ENCODE results near the gene DECR2.
"Not testable (repeated sequence)": the region's sequence is repeated elsewhere in the genome, so short reads cannot be mapped to it uniquely, and the experiment has no call there.

DECR2 gene

DNA sequence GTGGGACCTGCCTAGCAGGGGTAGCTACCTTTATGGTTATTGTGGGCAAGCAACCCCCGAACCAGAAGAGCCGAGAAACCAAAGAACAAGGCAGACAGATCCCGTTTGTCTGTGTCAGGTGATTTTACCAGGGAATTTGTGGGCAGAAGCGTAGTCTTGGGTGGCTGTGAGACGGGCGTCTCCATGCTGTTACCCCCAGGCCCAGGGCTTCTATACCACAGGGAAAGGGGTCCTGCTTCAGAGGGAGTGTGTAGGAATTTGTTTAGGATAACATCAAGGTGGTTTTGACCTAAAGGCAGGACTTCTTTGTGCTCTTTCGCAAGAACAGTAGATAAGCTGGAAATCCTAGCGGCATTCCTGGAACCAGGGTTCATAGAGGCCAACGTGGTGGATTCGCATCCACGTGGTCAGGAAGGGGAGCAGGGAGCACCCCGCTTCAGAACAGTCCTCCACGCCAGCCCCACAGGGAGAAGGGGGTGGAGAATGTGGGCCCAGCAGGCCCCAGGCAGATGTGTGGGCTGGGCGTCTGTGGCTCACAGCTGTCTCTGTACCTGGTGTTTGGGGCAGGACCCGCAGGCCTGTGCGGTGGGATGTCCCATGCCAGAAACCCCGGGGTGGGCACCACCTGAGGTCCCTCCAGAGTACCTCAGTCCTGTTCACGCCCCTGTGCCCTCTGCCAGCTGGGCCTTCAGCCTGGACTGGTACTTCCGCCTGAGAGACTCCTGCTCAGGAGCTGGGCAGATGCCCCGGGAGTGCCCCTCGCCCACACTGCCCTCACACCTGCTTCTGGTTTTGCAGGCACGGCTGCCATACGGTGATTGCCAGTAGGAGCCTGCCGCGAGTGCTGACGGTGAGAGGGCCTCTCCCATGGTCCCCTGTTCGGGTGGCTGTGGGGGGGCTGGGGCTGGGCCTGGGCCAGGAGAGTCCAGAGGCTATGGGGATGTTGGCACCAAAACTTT, 4.1 kb downstream of the DECR2 start:
- TF ChIP-seq, protein P1, sequence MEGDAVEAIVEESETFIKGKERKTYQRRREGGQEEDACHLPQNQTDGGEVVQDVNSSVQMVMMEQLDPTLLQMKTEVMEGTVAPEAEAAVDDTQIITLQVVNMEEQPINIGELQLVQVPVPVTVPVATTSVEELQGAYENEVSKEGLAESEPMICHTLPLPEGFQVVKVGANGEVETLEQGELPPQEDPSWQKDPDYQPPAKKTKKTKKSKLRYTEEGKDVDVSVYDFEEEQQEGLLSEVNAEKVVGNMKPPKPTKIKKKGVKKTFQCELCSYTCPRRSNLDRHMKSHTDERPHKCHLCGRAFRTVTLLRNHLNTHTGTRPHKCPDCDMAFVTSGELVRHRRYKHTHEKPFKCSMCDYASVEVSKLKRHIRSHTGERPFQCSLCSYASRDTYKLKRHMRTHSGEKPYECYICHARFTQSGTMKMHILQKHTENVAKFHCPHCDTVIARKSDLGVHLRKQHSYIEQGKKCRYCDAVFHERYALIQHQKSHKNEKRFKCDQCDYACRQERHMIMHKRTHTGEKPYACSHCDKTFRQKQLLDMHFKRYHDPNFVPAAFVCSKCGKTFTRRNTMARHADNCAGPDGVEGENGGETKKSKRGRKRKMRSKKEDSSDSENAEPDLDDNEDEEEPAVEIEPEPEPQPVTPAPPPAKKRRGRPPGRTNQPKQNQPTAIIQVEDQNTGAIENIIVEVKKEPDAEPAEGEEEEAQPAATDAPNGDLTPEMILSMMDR (IDR thresholded peaks at IDR 0.05; ENCODE audit: low read depth, low read length): no peak
- DNase-seq (ENCODE audit: low read depth, low spot score): no peak
- no peak overlapping the region for H3K4me3 ChIP-seq (ENCODE audit: low read depth, low read length)
- in situ Hi-C loops (cut with HindIII; ENCODE audit: low sequenced_read_pairs): no loop called here

DNA sequence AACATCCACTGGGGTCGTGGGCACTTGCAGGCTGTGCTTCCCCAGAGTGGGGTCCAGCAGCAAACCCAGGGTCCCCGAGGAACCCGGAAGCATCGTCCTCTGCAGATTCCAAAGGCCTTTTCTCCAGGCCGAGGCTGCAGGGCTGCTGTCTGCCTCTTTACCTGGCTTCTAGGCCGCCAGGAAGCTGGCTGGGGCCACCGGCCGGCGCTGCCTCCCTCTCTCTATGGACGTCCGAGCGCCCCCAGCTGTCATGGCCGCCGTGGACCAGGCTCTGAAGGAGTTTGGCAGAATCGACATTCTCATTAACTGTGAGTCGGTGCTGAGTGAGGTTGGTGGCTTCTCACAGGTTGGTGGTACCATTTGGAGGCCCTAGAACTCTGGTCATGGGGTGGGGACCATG, 5.6 kb downstream of the DECR2 start:
- in situ Hi-C loops (cut with HindIII; ENCODE audit: low sequenced_read_pairs): no loop called here
- no peak overlapping the region for H3K4me3 ChIP-seq (ENCODE audit: low read depth, low read length)
- DNase-seq (ENCODE audit: low read depth, low spot score): no peak
- TF ChIP-seq, protein P1 (IDR thresholded peaks at IDR 0.05; ENCODE audit: low read depth, low read length): no peak

DNA sequence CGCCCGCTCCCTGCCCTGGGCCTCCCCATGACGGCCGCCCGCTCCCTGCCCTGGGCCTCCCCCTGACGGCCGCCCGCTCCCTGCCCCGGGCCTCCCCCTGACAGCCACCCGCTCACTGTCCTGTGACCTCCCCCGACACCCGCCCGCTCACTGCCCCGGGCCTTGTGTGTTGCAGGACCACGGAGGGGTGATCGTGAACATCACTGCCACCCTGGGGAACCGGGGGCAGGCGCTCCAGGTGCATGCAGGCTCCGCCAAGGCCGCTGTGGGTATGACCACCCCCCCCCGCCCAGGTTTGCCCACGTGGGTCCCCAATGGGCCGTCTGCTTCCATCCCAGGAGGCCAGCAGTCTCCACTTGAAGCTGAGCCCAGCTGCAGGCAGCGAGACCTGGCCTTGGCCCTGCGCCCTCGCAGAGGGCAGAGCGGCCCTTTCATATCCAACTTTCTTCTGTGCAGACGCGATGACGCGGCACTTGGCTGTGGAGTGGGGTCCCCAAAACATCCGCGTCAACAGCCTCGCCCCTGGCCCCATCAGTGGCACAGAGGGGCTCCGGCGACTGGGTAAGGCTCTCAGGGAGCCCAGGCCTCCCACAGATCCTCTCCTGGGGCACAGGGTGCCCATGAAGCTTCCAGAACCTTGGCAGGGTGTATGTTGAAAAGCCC, 9.0 kb downstream of the DECR2 start:
- no peak for DNase-seq (ENCODE audit: low read depth, low spot score)
- in situ Hi-C loops (cut with HindIII; ENCODE audit: low sequenced_read_pairs): no loop called here
- TF ChIP-seq, protein P1 (IDR thresholded peaks at IDR 0.05; ENCODE audit: low read depth, low read length): no peak
- no peak overlapping the region for H3K4me3 ChIP-seq (ENCODE audit: low read depth, low read length)

DNA sequence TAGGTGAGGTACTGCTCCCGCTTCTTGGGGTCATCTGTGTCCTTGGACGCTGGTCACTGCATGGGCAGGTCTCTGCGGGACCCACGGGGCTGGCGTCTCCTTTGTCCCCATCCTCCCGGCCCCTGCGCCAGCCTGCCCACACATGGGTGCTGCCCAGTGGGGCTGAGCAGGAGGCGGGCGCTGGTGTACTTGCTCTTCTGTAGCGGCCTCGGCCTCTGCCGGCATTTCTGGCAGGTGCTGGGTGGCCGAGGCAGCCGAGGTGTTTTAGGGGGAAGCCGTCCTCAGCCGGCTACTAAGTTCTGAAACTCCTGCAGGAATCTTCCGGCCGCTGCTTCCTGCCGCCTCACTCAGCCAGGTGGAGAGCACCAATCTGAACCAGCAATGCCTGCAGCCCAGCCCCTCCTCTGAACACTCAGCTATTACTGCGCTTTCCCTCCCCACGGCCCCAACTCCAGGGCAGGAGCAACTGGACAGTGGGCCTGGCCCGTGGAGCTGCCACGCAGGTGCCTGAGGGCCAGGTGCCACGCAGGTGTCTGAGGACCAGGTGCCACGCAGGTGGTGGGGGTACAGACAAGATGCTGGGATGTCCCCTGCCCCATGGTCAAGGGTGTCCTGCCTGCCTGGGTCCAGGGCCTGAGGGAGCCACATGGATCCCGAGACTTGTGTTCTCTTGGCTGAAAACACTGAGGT, 10.0 kb downstream of the DECR2 start:
- in situ Hi-C loops (cut with HindIII; ENCODE audit: low sequenced_read_pairs): no loop called here

DNA sequence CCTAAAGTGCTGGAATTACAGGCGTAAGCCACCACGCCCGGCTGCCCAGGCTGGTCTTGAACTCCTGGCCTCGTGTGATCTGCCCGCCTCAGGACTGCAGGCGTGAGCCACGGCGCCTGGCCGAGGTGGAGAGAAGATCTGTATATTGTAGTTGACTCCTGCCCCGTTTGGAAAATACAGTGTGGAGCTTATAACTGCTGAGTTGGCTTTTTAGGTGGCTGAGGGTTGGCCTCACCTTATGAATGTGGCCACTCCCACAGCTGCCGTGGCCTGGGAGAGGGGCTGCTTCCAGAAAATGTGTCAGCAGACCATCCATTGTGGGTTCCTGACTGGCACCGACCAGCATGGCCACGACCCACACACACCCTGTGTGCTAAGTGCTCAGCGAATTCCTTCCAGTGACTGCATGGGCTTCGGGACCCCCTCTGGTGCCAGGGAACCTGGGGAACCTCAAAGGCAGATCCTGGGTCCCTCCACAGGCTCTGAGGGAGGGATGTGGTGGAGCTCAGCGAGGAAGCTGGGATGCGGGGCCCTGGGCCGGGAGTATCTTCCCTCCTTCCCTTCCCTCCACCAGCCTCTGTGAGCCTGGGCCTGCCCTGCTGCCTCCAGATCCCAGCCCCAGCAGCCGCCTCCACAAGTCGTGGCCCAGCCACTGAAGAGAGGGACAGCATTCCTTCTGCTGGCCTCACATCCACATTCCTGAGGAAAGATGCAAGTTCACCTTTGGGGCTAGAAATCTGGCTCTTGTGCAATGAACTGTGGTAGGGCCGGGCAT, 12.9 kb downstream of the DECR2 start:
- no peak for DNase-seq (ENCODE audit: low read depth, low spot score)
- H3K4me3 ChIP-seq (ENCODE audit: low read depth, low read length): no peak overlapping the region
- in situ Hi-C loops (cut with HindIII; ENCODE audit: low sequenced_read_pairs): no loop called here
- TF ChIP-seq, protein P1 (IDR thresholded peaks at IDR 0.05; ENCODE audit: low read depth, low read length): no peak

More for the DNA sequence above, 10.0 kb downstream of the DECR2 start:
- DNase-seq (ENCODE audit: low read depth, low spot score): no peak
- no peak overlapping the region for H3K4me3 ChIP-seq (ENCODE audit: low read depth, low read length)
- TF ChIP-seq, protein P1 (IDR thresholded peaks at IDR 0.05; ENCODE audit: low read depth, low read length): no peak

DNA sequence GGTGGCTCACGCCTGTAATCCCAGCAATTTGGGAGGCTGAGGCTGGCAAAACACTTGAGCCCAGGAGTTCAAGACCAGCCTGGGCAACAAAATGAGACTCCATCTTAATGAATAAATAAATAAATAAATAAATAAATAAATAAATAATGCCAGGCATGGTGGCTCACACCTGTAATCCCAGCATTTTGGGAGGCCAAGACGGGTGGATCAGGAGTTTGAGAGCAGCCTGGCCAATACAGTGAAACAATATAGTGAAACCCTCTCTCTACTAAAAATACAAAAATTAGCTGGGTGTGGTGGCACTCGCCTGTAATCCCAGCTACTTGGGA, 13.4 kb downstream of the DECR2 start:
- DNase-seq (ENCODE audit: low read depth, low spot score); H3K4me3 ChIP-seq (ENCODE audit: low read depth, low read length); in situ Hi-C loops (cut with HindIII; ENCODE audit: low sequenced_read_pairs): not testable (repeated sequence)

DNA sequence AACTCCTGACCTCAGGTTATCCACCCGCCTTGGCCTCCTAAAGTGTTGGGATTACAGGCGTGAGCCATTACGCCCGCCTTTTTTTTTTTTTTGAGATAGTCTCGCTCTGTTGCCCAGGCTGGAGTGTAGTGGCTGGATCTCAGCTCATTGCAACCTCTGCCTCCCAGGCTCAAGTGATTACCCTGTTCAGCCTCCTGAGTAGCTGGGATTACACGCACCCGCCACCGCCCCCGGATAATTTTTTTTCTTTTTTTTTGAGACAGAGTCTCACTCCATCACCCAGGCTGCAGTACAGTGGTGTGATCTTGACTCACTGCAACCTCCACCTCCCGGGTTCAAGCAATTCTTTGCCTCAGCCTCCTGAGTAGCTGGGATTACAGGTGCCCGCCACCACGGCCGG, 20.5 kb downstream of the DECR2 start:
- DNase-seq (ENCODE audit: low read depth, low spot score); H3K4me3 ChIP-seq (ENCODE audit: low read depth, low read length); in situ Hi-C loops (cut with HindIII; ENCODE audit: low sequenced_read_pairs): not testable (repeated sequence)

Measured in astrocyte of the spinal cord (primary cell).